Esophagus muscularis mucosa (tissue), 4 donors: ENCODE measurements around the gene DDX59. TPM values are rescaled to one million over a fixed set of nuclear protein-coding genes. Genes with fewer than 3 reads are reported as not detected.

Experiments used
- DNase-seq: peaks from one replicate; pipeline ENCODE4 v3.0.0-alpha.2; 2017; ENCODE audit errors: extremely low spot score
- H3K27ac ChIP-seq, 4 donors: fragments of 200-600 bp; sonication (generic); replicated peaks in 1 of 4; 1 replicate in 3 of 4; 2 replicates in 1 of 4; pipeline ENCODE4 v1.5.1; 2016 to 2019; ENCODE audit warnings: mild to moderate bottlenecking in 1 of 4
- H3K27me3 ChIP-seq, 4 donors: fragments of 200-600 bp; sonication (generic); one replicate each; pipeline versions ENCODE4 v1.5.1 to v1.6.0; 2016 to 2019
- H3K36me3 ChIP-seq, 4 donors: fragments of 200-600 bp; sonication (generic); one replicate each; pipeline ENCODE4 v1.5.1; 2016 to 2019
- H3K4me1 ChIP-seq, 4 donors: fragments of 200-600 bp; sonication (generic); one replicate each; pipeline ENCODE4 v1.5.1; 2016 to 2019
- H3K4me3 ChIP-seq, 4 donors: fragments of 200-600 bp; sonication (generic); 1 replicate in 2 of 4; 2 replicates in 2 of 4; pipeline ENCODE4 v1.5.1; 2016 to 2019; ENCODE audit warnings: mild to moderate bottlenecking in 4 of 4, moderate library complexity in 1 of 4
- H3K9me3 ChIP-seq, 4 donors: fragments of 200-600 bp; sonication (generic); 1 replicate in 3 of 4; 2 replicates in 1 of 4; pipeline ENCODE4 v1.5.1; 2016 to 2019
- CTCF ChIP-seq, 3 experiments: fragments of 200-600 bp in 2 of 3; fragments of 450-650 bp in 1 of 3; sonication (generic) in 2 of 3; IDR thresholded peaks; one replicate each; pipeline ENCODE4 v1.5.1; 2017 to 2019; ENCODE audit warnings: antibody characterized with exemption in 3 of 3, mild to moderate bottlenecking in 2 of 3, moderate library complexity in 1 of 3
- EP300 ChIP-seq: sonication (generic); formaldehyde crosslinking; IDR thresholded peaks from one replicate; pipeline ENCODE4 v1.6.1; 2017; ENCODE audit warnings: antibody characterized with exemption
- POLR2A ChIP-seq: fragments of 450-650 bp; IDR thresholded peaks from one replicate; pipeline ENCODE4 v1.6.1; 2017; ENCODE audit warnings: antibody characterized with exemption, moderate library complexity, mild to moderate bottlenecking, low read depth
- POLR2AphosphoS5 ChIP-seq, 2 donors: sonication (generic); formaldehyde crosslinking; IDR thresholded peaks; one replicate each; pipeline ENCODE4 v1.6.1; 2017; ENCODE audit warnings: antibody characterized with exemption in 2 of 2
- WGBS: methylation state at CpG from one replicate; pipeline ENCODE4 v1.1.5; 2018; 5-methylcytosine and 5-hydroxymethylcytosine counted together
- intact Hi-C: fragments of 100-400 bp; cut with DNase I; formaldehyde crosslinking; loops from one replicate; pipeline ENCODE4 v1.15.1; 2023
- total RNA-seq, 4 donors: library from RNA; depleted of rRNA; stranded (reverse); fragments of >200 nt; gene quantifications; one replicate each; pipeline versions ENCODE4 v1.1.0 to v1.2.1, GENCODE V29; 2016

The DDX59 gene
- total RNA-seq, 4 donors from 2014 or later, result 18.1 to 30.0 (median 21.7) TPM

- H3K36me3 ChIP-seq, result no peaks in the 10 kb centered on the region
- WGBS, result 64% methylated on average over 3 of the region's 3 CpGs
- intact Hi-C loops, result no loop called here
- no peak for TF ChIP-seq EP300
- no peak for TF ChIP-seq POLR2A
- TF ChIP-seq POLR2AphosphoS5 (IDR thresholded peaks at IDR 0.05), result no peak
- TF ChIP-seq CTCF (IDR thresholded peaks at IDR 0.05), result no peak
- no peak for DNase-seq
- H3K27me3 ChIP-seq, result no peaks in the 10 kb centered on the region
- no peaks in the 10 kb centered on the region for H3K4me1 ChIP-seq
- H3K4me3 ChIP-seq, result no peak overlapping the region
- H3K9me3 ChIP-seq, result no peaks in the 10 kb centered on the region
- H3K27ac ChIP-seq, result no peak overlapping the region
These were observed 25.0 kb upstream of the DDX59 start for GRCh38 chr1:200694738-200695137.

GRCh38 chr1:200693327-200693726, 23.6 kb upstream of the DDX59 start:
- H3K4me3 ChIP-seq, result no peak overlapping the region
- no peak for TF ChIP-seq POLR2AphosphoS5 (IDR thresholded peaks at IDR 0.05)
- TF ChIP-seq CTCF (IDR thresholded peaks at IDR 0.05), result no peak
- TF ChIP-seq EP300, result no peak
- no peak for TF ChIP-seq POLR2A
- H3K27me3 ChIP-seq, result no peaks in the 10 kb centered on the region
- DNase-seq, result no peak
- intact Hi-C loops, result no loop called here
- H3K27ac ChIP-seq, result no peak overlapping the region
- no peaks in the 10 kb centered on the region for H3K36me3 ChIP-seq
- no peaks in the 10 kb centered on the region for H3K4me1 ChIP-seq
- H3K9me3 ChIP-seq, result no peaks in the 10 kb centered on the region

- H3K36me3 ChIP-seq, result no peaks in the 10 kb centered on the region
- H3K27me3 ChIP-seq, result no peaks in the 10 kb centered on the region
- no peak overlapping the region for H3K4me3 ChIP-seq
- H3K27ac ChIP-seq, result no peak overlapping the region
- DNase-seq, result no peak
- intact Hi-C loops, result no loop called here
- TF ChIP-seq CTCF (IDR thresholded peaks at IDR 0.05) (no peak), POLR2AphosphoS5 (IDR thresholded peaks at IDR 0.05) (no peak), POLR2A (no peak), EP300 (no peak)
- WGBS, result 94% methylated on average over 1 of the region's 1 CpG
- no peaks in the 10 kb centered on the region for H3K4me1 ChIP-seq
- no peaks in the 10 kb centered on the region for H3K9me3 ChIP-seq
These were observed 22.6 kb upstream of the DDX59 start for GRCh38 chr1:200692316-200692715.

- Histone ChIP-seq H3K4me3 (no peak overlapping the region), H3K27ac (no peak overlapping the region), H3K9me3 (no peaks in the 10 kb centered on the region), H3K27me3 (no peaks in the 10 kb centered on the region), H3K36me3 (no peaks in the 10 kb centered on the region), H3K4me1 (no peaks in the 10 kb centered on the region)
- no peak for DNase-seq
- TF ChIP-seq EP300 (no peak), POLR2AphosphoS5 (IDR thresholded peaks at IDR 0.05) (no peak), CTCF (IDR thresholded peaks at IDR 0.05) (no peak), POLR2A (no peak)
- intact Hi-C loops, result no loop called here
- 30% methylated on average over 2 of the region's 2 CpGs for WGBS
These were observed 16.9 kb upstream of the DDX59 start for GRCh38 chr1:200686620-200687019.

- 74% methylated on average over 4 of the region's 4 CpGs for WGBS
- TF ChIP-seq EP300, result no peak
- no peak for TF ChIP-seq POLR2A
- no peak for TF ChIP-seq CTCF (IDR thresholded peaks at IDR 0.05)
- TF ChIP-seq POLR2AphosphoS5 (IDR thresholded peaks at IDR 0.05), result no peak
- Histone ChIP-seq H3K36me3 (no peaks in the 10 kb centered on the region), H3K4me1 (no peaks in the 10 kb centered on the region), H3K27me3 (no peaks in the 10 kb centered on the region), H3K4me3 (no peak overlapping the region), H3K9me3 (no peaks in the 10 kb centered on the region), H3K27ac (no peak overlapping the region)
- intact Hi-C loops, result no loop called here
- no peak for DNase-seq
These were observed 14.3 kb upstream of the DDX59 start for GRCh38 chr1:200684015-200684414.
